ENCODE data around the gene NPAS3.

Gene NPAS3

GRCh38 chr14:33493990-33494389 is 555.3 kb downstream of the NPAS3 start:
- DNase-seq (ENCODE audit: low spot score): no peak
- ChIA-PET CTCF (no interaction called here), POLR2A (ENCODE audit: low non-redundant PET) (no interaction called here)
- no peak overlapping the region for H3K27ac ChIP-seq
- no peak for TF ChIP-seq CTCF (conservative IDR thresholded peaks at IDR 0.05; ENCODE audit: low read depth)

- H3K27ac ChIP-seq: no peak overlapping the region
- no peak for DNase-seq (ENCODE audit: low spot score)
- no peak for TF ChIP-seq CTCF (conservative IDR thresholded peaks at IDR 0.05; ENCODE audit: low read depth)
- CTCF ChIA-PET: no interaction called here
- POLR2A ChIA-PET (ENCODE audit: low non-redundant PET): no interaction called here
These were observed 561.0 kb downstream of the NPAS3 start for GRCh38 chr14:33499687-33500086.

GRCh38 chr14:33504246-33505099 is 565.8 kb downstream of the NPAS3 start:
- CTCF ChIA-PET: interaction anchor here (1.1 kb wide), 1 partner anchor 289 kb away, joined by 3 read pairs; no protein-coding TSS in a partner anchor
- POLR2A ChIA-PET (ENCODE audit: low non-redundant PET): no interaction called here
- no peak for TF ChIP-seq CTCF (conservative IDR thresholded peaks at IDR 0.05; ENCODE audit: low read depth)
- no peak for DNase-seq (ENCODE audit: low spot score)
- no peak overlapping the region for H3K27ac ChIP-seq

- DNase-seq (ENCODE audit: low spot score): no peak
- no peak overlapping the region for H3K27ac ChIP-seq
- ChIA-PET POLR2A (ENCODE audit: low non-redundant PET) (no interaction called here), CTCF (no interaction called here)
- TF ChIP-seq CTCF (conservative IDR thresholded peaks at IDR 0.05; ENCODE audit: low read depth): no peak
These were observed 566.7 kb downstream of the NPAS3 start for GRCh38 chr14:33505266-33505962.

GRCh38 chr14:33505963-33506329 is 567.3 kb downstream of the NPAS3 start:
- TF ChIP-seq CTCF (conservative IDR thresholded peaks at IDR 0.05; ENCODE audit: low read depth): no peak
- no peak overlapping the region for H3K27ac ChIP-seq
- no peak for DNase-seq (ENCODE audit: low spot score)
- ChIA-PET POLR2A (ENCODE audit: low non-redundant PET) (no interaction called here), CTCF (no interaction called here)

GRCh38 chr14:33508126-33509062 is 569.7 kb downstream of the NPAS3 start:
- no peak for TF ChIP-seq CTCF (conservative IDR thresholded peaks at IDR 0.05; ENCODE audit: low read depth)
- POLR2A ChIA-PET (ENCODE audit: low non-redundant PET): no interaction called here
- no peak for DNase-seq (ENCODE audit: low spot score)
- CTCF ChIA-PET: no interaction called here
- H3K27ac ChIP-seq: no peak overlapping the region

Data from RWPE1 (cell line).